HepG2 (cell line): Measurements from ENCODE around the gene CTU2. TPM values are rescaled to one million over a fixed set of nuclear protein-coding genes. Genes with fewer than 3 reads are reported as not detected.

ENCODE experiments used
- ATAC-seq: fragments of 200-7000 bp; cut with Tn5 transposase; 3 replicates; pipeline ENCODE4 v1.9.1; 2020; ENCODE audit warnings: mild to moderate bottlenecking, moderate library complexity
- BruUV-seq: library from RNA; stranded (reverse); fragments of 400-500 nt; replicated peaks from 2 replicates; lab custom pipeline; 2021; lab: Mats Ljungman, UMichigan
- CTCF ChIA-PET: fragments of 300-600 bp; formaldehyde crosslinking; extraction: SDS; loops from one replicate; lab custom pipeline; 2021; ENCODE audit warnings: low total read pairs, inconsistent platforms, low intra/inter-chr PET ratio; lab: Yijun Ruan, JAX
- POLR2A ChIA-PET: fragments of 350-600 bp; sonication (Branson Sonifier 250); formaldehyde crosslinking; loops from one replicate; lab custom pipeline; 2020; ENCODE audit warnings: antibody characterized with exemption, inconsistent platforms; lab: Yijun Ruan, JAX
- DNase-seq: peaks from one replicate; pipeline ENCODE4 v3.0.0-alpha.2; 2015; ENCODE audit warnings: low spot score
- FAIRE-seq: peaks from 3 replicates; lab custom pipeline; 2011; peaks lifted over from hg19 to GRCh38; lab: Jason Lieb, UNC
- H2AFZ ChIP-seq: one replicate; pipeline ENCODE4 v1.6.1; 2011; ENCODE audit warnings: low read length, inconsistent platforms
- H3K27ac ChIP-seq: fragments of 300-600 bp; 3 replicates; pipeline ENCODE4 v1.8.0; 2011; ENCODE audit warnings: mixed run types, mild to moderate bottlenecking, mixed read lengths, low read length, inconsistent platforms; ENCODE audit not compliant: insufficient read depth; ENCODE audit errors: extremely low read length
- H3K27me3 ChIP-seq, 2 experiments: fragments of 200-600 bp in 1 of 2; 2 replicates in 1 of 2; 3 replicates in 1 of 2; pipeline versions ENCODE4 v1.6.0 to v1.8.0; 2011; ENCODE audit warnings: low read length in 2 of 2, mild to moderate bottlenecking in 2 of 2, moderate library complexity in 2 of 2, inconsistent platforms in 1 of 2; ENCODE audit not compliant: insufficient read depth in 2 of 2, control insufficient read depth in 1 of 2
- H3K36me3 ChIP-seq, 2 experiments: fragments of 200-600 bp in 1 of 2; replicated peaks in 1 of 2; 2 replicates in 1 of 2; 3 replicates in 1 of 2; pipeline versions ENCODE4 v1.5.1 to v1.8.0; 2011; ENCODE audit warnings: low read length in 2 of 2, inconsistent platforms in 1 of 2; ENCODE audit not compliant: insufficient read depth in 2 of 2, control insufficient read depth in 1 of 2
- H3K4me1 ChIP-seq: 2 replicates; pipeline ENCODE4 v1.5.1; 2012; ENCODE audit warnings: low read length, inconsistent platforms; ENCODE audit not compliant: insufficient read depth
- H3K4me2 ChIP-seq: 2 replicates; pipeline ENCODE4 v1.6.0; 2011; ENCODE audit warnings: low read depth, low read length, inconsistent platforms
- H3K4me3 ChIP-seq, 3 experiments: fragments of 200-600 bp in 1 of 3; sonication (generic), shearing (Covaris generic) in 1 of 3; replicated peaks in 1 of 3; 2 replicates each; pipeline ENCODE4 v1.5.1; 2011 to 2016; ENCODE audit warnings: low read length in 3 of 3, inconsistent platforms in 2 of 3, low read depth in 2 of 3, mild to moderate bottlenecking in 2 of 3, control low read depth in 1 of 3, mixed read lengths in 1 of 3; ENCODE audit not compliant: insufficient read depth in 1 of 3
- H3K79me2 ChIP-seq: one replicate; pipeline ENCODE4 v1.6.1; 2011; ENCODE audit warnings: low read length, inconsistent platforms; ENCODE audit not compliant: insufficient read depth
- H3K9ac ChIP-seq: 2 replicates; pipeline ENCODE4 v1.6.0; 2011; ENCODE audit warnings: mild to moderate bottlenecking, low read depth, low read length, inconsistent platforms; ENCODE audit not compliant: insufficient read depth
- H3K9me3 ChIP-seq: 2 replicates; pipeline ENCODE4 v1.5.1; 2012; ENCODE audit warnings: mild to moderate bottlenecking, low read length
- H4K20me1 ChIP-seq: 2 replicates; pipeline ENCODE4 v1.6.0; 2011; ENCODE audit warnings: inconsistent platforms, mild to moderate bottlenecking, low read length, moderate library complexity; ENCODE audit not compliant: insufficient read depth
- AGO2 ChIP-seq: fragments of 200-400 bp; formaldehyde crosslinking; optimal IDR thresholded peaks from 2 replicates; pipeline ENCODE3; 2017; ENCODE audit warnings: mild to moderate bottlenecking, low read depth, low read length, moderate library complexity
- IRF1 ChIP-seq: sonication (generic); formaldehyde crosslinking; IDR thresholded peaks from 2 replicates; pipeline ENCODE4 v1.4.0; 2020; ENCODE audit warnings: low read depth, mild to moderate bottlenecking, missing genetic modification reagents
- NCOR1 ChIP-seq: fragments of 200-600 bp; sonication (generic); IDR thresholded peaks from 2 replicates; pipeline ENCODE4 v1.7.0; 2017; ENCODE audit warnings: antibody characterized with exemption, low read length, borderline replicate concordance
- STAG1 ChIP-seq: sonication (generic); formaldehyde crosslinking; IDR thresholded peaks from 2 replicates; pipeline ENCODE4 v1.4.0; 2020; ENCODE audit warnings: missing genetic modification reagents
- ZBTB42 ChIP-seq: sonication (generic); formaldehyde crosslinking; IDR thresholded peaks from 2 replicates; pipeline ENCODE4 v1.5.0; 2020; ENCODE audit warnings: mild to moderate bottlenecking, missing genetic modification reagents
- ZC3H13 ChIP-seq: sonication (generic); formaldehyde crosslinking; IDR thresholded peaks from 2 replicates; pipeline ENCODE4 v1.8.1; 2023; ENCODE audit warnings: mild to moderate bottlenecking, missing genetic modification reagents, moderate library complexity
- ZNF441 ChIP-seq: sonication (generic); formaldehyde crosslinking; IDR thresholded peaks from 2 replicates; pipeline ENCODE4 v1.7.0; 2021; ENCODE audit warnings: missing genetic modification reagents, borderline replicate concordance
- ZNF7 ChIP-seq: IDR thresholded peaks from 2 replicates; pipeline ENCODE4 v1.6.1; 2016; ENCODE audit warnings: missing biosample characterization, missing genetic modification reagents
- WGBS: methylation state at CpG from one replicate; pipeline ENCODE4 v1.1.6; 2017; ENCODE audit warnings: low lambda C conversion rate; 5-methylcytosine and 5-hydroxymethylcytosine counted together
- in situ Hi-C: cut with HindIII; loops from 2 replicates; pipeline ENCODE4 v1.10.0; 2017; ENCODE audit warnings: low pct_unique_long_range_greater_than_20kb; ENCODE audit not compliant: extremely low pct_ligation_motif_present
- intact Hi-C: fragments of 100-400 bp; cut with micrococcal nuclease; formaldehyde crosslinking; loops from one replicate; pipeline ENCODE4 v1.10.0; 2022; ENCODE audit not compliant: unreplicated experiment
- polyA plus RNA-seq, 8 experiments: library from polyadenylated mRNA; depleted of rRNA in 3 of 8; stranded (reverse) in 7 of 8; unstranded in 1 of 8; fragments of >200 nt; fragmentation: Illumina TruSeq in 4 of 8; extraction: Trizol in 4 of 8; gene quantifications; 2 replicates each; pipeline versions ENCODE4 v1.2.1 to v1.2.3, GENCODE V29; 2011 to 2016; ENCODE audit warnings: low read depth in 4 of 8, missing spikeins in 1 of 8, mixed read lengths in 1 of 8; ENCODE audit not compliant: insufficient read depth in 1 of 8
- total RNA-seq, 5 experiments: library from RNA; depleted of rRNA; stranded (reverse); fragments of >200 nt; fragmentation: Illumina TruSeq; extraction: Trizol; gene quantifications; 2 replicates each; pipeline ENCODE4 v1.2.3, GENCODE V29; 2016; ENCODE audit warnings: low read depth in 1 of 5

The CTU2 gene
- total and polyA plus RNA-seq, 2 of the 13 experiments (the other 11 are each of a cell fraction or from before 2014, with no cell fraction given): 13.3 to 21.9 TPM

DNA sequence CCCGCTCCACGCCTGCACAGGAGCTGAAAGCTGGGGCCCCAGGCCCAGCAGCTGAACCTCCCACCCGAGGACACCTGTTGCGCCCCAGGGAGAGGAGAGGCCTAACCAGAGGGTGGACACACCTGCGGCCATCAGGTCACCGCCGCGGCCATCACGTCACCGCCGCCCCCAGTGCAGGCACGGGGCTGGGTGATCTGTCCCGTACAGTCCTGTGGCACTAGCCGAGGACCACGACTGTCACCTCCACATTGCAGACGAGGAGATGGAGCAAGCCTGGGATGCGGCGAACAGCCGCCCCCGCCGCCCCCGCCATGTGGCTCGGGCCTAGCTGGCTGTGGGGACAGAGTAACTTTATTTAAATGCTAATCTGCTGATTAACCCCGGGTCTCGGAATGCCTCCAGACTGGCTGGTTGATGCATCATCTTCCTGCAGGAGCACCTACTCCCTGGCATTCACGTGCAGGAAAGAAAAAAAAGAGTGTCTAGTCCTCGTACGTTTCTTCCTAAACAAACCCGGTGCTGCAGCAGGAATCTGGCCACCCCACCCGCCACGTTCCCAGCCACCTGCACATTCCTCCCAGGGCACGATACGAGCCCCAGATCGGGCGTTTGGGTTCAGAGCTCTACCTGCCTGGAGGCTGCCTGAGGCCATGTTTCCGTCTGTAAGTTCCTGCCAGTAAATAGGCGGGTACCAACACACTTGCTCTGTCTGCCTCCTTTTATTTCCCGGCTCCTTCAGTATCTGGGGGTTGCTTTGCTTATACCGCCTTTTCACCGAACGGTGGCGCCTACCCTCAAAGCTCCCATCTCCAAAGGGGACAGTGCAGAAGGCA lies 48.8 kb downstream of the CTU2 start:
- POLR2A ChIA-PET: no interaction called here
- Histone ChIP-seq H3K4me2 (no peak overlapping the region), H3K9ac (no peak overlapping the region), H3K27me3 (no peaks in the 10 kb centered on the region), H3K36me3 (peaks cover 0 to 10% of the 10 kb centered on the region in 2 experiments; a peak in 3 of 5 replicates), H3K4me1 (peaks cover 17% of the 10 kb centered on the region), H3K4me3 (no peak overlapping the region), H3K79me2 (peaks cover 21% of the 10 kb centered on the region), H3K27ac (no peak overlapping the region), H3K9me3 (no peaks in the 10 kb centered on the region), H4K20me1 (peaks cover 4% of the 10 kb centered on the region; the same call in 1 of the 2 replicates), H2AFZ (no peak overlapping the region)
- no peak for ATAC-seq
- no peak for DNase-seq
- WGBS: 88% methylated on average over 38 of the region's 42 CpGs
- no peak for FAIRE-seq
- BruUV-seq: no TSS peak
- intact Hi-C loops (loop anchor here (5.0 kb wide), 2 partner anchors 57 to 102 kb away; partner anchors contain the start of genes APRT, GALNS and TRAPPC2L), in situ Hi-C loops (loop anchor here (5.0 kb wide), 3 partner anchors 47 to 412 kb away; partner anchors contain the start of genes CDT1, GALNS and TRAPPC2L)
- CTCF ChIA-PET: no interaction called here
- TF ChIP-seq AGO2 (peak; percentile 21), ZNF441 (no peak), ZNF7 (CRISPR knock-in tag) (no peak)

DNA sequence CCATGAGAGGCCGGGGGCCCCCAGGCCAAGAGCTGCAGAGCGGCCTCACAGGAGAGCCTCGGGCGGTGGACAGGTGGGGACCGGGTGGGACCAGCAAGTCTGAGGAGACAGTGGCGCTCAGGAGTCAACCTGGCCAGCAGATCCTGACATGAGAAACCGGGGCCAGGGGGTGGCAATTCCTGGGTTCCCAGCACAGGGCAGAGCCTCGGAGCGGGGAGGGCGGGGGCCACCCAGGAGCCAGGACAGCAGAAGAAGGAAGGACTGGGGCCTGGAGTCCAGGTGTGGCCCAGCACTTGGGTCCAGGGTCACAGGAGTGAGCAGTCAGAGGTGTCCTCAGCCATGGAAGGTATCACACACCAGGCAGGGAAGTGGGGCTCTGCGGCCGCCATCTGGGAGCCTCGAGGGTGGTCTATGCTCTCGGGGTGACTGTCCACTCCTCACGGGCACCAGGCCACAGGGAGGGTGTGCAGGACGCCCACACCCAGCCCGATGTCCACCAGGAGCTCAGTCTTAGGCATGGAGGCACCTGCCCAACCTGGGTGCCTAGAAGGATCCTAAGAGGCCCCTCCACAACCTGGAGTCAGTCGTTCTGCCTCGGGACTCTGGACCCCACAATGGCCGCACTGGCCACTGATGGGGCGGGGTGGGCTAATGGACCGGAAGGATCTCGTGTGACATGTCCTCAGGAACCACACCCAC lies 49.6 kb downstream of the CTU2 start:
- no peak for FAIRE-seq
- Histone ChIP-seq H3K27ac (no peak overlapping the region), H3K4me2 (no peak overlapping the region), H3K9ac (no peak overlapping the region), H4K20me1 (peaks cover 4% of the 10 kb centered on the region; the same call in 1 of the 2 replicates), H3K4me1 (peaks cover 25% of the 10 kb centered on the region), H3K4me3 (no peak overlapping the region), H3K36me3 (peaks cover 0 to 10% of the 10 kb centered on the region in 2 experiments; a peak in 3 of 5 replicates), H3K9me3 (no peaks in the 10 kb centered on the region), H3K27me3 (no peaks in the 10 kb centered on the region), H2AFZ (no peak overlapping the region), H3K79me2 (peaks cover 21% of the 10 kb centered on the region)
- in situ Hi-C loops: loop anchor here (5.0 kb wide), 3 partner anchors 46 to 411 kb away; partner anchors contain the start of genes CDT1, GALNS and TRAPPC2L
- no TSS peak for BruUV-seq
- ChIA-PET CTCF (no interaction called here), POLR2A (no interaction called here)
- TF ChIP-seq IRF1 (CRISPR knock-in tag) (no peak), NCOR1 (no peak), STAG1 (CRISPR knock-in tag) (no peak), ZBTB42 (CRISPR knock-in tag) (no peak), AGO2 (peak; percentile 36), ZC3H13 (CRISPR knock-in tag) (no peak)
- no peak for DNase-seq
- intact Hi-C loops: loop anchor here (5.0 kb wide), 2 partner anchors 56 to 101 kb away; partner anchors contain the start of genes APRT, GALNS and TRAPPC2L
- no peak for ATAC-seq
- 97% methylated on average over 12 of the region's 23 CpGs for WGBS
